HEK293T (cell line): ENCODE data around the gene MTX1.
"Not testable (repeated sequence)": the region's sequence is repeated elsewhere in the genome, so short reads cannot be mapped to it uniquely, and the experiment has no call there.

ENCODE experiments used
- CTCF ChIA-PET: fragments of 350-600 bp; formaldehyde crosslinking; extraction: SDS; loops from one replicate; lab custom pipeline; 2021; ENCODE audit warnings: antibody characterized with exemption, inconsistent platforms; lab: Yijun Ruan, JAX
- POLR2A ChIA-PET: fragments of 350-600 bp; formaldehyde crosslinking; extraction: SDS; loops from one replicate; lab custom pipeline; 2020; ENCODE audit warnings: antibody characterized with exemption, inconsistent platforms; lab: Yijun Ruan, JAX
- DNase-seq: peaks from one replicate; pipeline ENCODE4 v3.0.0; 2012; ENCODE audit warnings: mixed read lengths; ENCODE audit errors: extremely low spot score
- ARNT ChIP-seq: fragments of 450-650 bp; IDR thresholded peaks from 2 replicates; pipeline ENCODE4 v1.6.1; 2017; ENCODE audit warnings: mild to moderate bottlenecking
- BHLHE40 ChIP-seq: fragments of 450-650 bp; IDR thresholded peaks from 2 replicates; pipeline ENCODE4 v1.6.1; 2016; ENCODE audit warnings: mild to moderate bottlenecking, moderate library complexity, borderline replicate concordance
- CTBP1 ChIP-seq: fragments of 450-650 bp; IDR thresholded peaks from 2 replicates; pipeline ENCODE4 v1.6.1; 2016; ENCODE audit warnings: borderline replicate concordance
- ELF4 ChIP-seq: fragments of 450-650 bp; IDR thresholded peaks from 2 replicates; pipeline ENCODE4 v1.6.1; 2017; ENCODE audit warnings: antibody characterized with exemption
- FOXA1 ChIP-seq: fragments of 450-650 bp; IDR thresholded peaks from 2 replicates; pipeline ENCODE4 v1.6.1; 2016; ENCODE audit warnings: mild to moderate bottlenecking
- FOXK2 ChIP-seq: fragments of 450-650 bp; IDR thresholded peaks from 2 replicates; pipeline ENCODE4 v1.6.1; 2016; ENCODE audit warnings: mild to moderate bottlenecking
- FOXM1 ChIP-seq: fragments of 450-650 bp; IDR thresholded peaks from 2 replicates; pipeline ENCODE4 v1.6.1; 2017; ENCODE audit warnings: mild to moderate bottlenecking, borderline replicate concordance
- HDGF ChIP-seq: fragments of 450-650 bp; IDR thresholded peaks from 2 replicates; pipeline ENCODE4 v1.6.1; 2017; ENCODE audit warnings: antibody characterized with exemption, borderline replicate concordance
- L3MBTL2 ChIP-seq: fragments of 450-650 bp; conservative IDR thresholded peaks from 2 replicates; pipeline ENCODE4 v1.6.1; 2016; ENCODE audit warnings: mild to moderate bottlenecking
- LEF1 ChIP-seq: fragments of 450-650 bp; IDR thresholded peaks from 2 replicates; pipeline ENCODE4 v1.6.1; 2017; ENCODE audit warnings: mild to moderate bottlenecking, borderline replicate concordance
- NFRKB ChIP-seq: fragments of 450-650 bp; IDR thresholded peaks from 2 replicates; pipeline ENCODE4 v1.6.1; 2016; ENCODE audit warnings: mild to moderate bottlenecking, moderate library complexity
- SP1 ChIP-seq: fragments of 450-650 bp; IDR thresholded peaks from 2 replicates; pipeline ENCODE4 v1.6.1; 2017
- SUZ12 ChIP-seq: fragments of 450-650 bp; IDR thresholded peaks from 2 replicates; pipeline ENCODE4 v1.6.1; 2016; ENCODE audit warnings: mild to moderate bottlenecking
- TARDBP ChIP-seq: fragments of 450-650 bp; IDR thresholded peaks from 2 replicates; pipeline ENCODE4 v1.6.1; 2016
- ZNF384 ChIP-seq: fragments of 450-650 bp; IDR thresholded peaks from 2 replicates; pipeline ENCODE4 v1.6.1; 2016
- TF ChIP-seq, protein P1 (sequence below): fragments of 450-650 bp; IDR thresholded peaks from 2 replicates; pipeline ENCODE4 v1.6.1; 2016

MTX1 gene

DNA sequence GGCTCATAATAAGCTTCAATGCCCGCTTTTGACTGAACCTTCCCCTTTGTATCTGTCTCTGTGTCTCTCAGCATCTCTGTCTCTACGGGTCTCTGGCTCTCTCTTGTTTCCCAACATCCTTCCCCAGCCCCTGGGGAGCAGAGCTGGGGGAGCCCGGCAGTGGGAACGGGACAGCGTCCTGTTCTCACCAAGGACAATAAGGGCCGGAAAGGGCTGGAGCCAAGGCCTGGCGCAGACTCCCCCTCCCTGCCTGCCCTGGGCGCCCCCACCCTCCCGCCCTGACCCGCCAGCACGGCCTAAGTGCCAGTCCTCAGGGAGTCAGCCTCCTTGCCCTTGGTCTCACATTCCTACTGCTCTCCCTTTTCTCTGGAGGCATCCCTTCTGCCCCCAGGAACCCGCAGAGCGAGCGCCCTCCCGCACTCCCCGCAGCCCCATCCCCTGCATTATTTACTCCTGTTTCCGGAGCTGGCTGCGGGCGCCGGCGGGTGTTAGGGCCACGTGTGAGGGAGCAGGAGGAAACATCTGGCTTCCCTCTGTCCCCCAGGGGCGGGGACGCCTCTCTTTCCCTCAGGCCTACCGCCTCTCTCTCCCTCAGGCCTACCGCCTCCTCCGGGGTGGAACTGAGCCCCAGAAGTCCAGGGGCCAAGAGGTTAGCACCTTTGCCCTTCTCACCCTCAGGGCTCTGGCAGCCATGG lies 41.9 kb upstream of the MTX1 start:
- ChIA-PET POLR2A (interaction anchor here (1.0 to 2.5 kb wide), 6 partner anchors 9 to 82 kb away, joined by 3 to 16 read pairs (median 4); partner anchors contain the start of genes EFNA1 and SLC50A1), CTCF (interaction anchor here (0.5 to 3.9 kb wide), 23 partner anchors 9 to 102 kb away, joined by 3 to 89 read pairs (median 4); no protein-coding TSS in a partner anchor)
- peak; percentile 5 for DNase-seq
- TF ChIP-seq ZNF384 (no peak), HDGF (no peak), FOXM1 (no peak), LEF1 (no peak), SP1 (no peak), FOXA1 (no peak), FOXK2 (no peak), CTBP1 (no peak), L3MBTL2 (no peak), BHLHE40 (no peak)
- TF ChIP-seq, protein P1, sequence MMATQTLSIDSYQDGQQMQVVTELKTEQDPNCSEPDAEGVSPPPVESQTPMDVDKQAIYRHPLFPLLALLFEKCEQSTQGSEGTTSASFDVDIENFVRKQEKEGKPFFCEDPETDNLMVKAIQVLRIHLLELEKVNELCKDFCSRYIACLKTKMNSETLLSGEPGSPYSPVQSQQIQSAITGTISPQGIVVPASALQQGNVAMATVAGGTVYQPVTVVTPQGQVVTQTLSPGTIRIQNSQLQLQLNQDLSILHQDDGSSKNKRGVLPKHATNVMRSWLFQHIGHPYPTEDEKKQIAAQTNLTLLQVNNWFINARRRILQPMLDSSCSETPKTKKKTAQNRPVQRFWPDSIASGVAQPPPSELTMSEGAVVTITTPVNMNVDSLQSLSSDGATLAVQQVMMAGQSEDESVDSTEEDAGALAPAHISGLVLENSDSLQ, result no peak

DNA sequence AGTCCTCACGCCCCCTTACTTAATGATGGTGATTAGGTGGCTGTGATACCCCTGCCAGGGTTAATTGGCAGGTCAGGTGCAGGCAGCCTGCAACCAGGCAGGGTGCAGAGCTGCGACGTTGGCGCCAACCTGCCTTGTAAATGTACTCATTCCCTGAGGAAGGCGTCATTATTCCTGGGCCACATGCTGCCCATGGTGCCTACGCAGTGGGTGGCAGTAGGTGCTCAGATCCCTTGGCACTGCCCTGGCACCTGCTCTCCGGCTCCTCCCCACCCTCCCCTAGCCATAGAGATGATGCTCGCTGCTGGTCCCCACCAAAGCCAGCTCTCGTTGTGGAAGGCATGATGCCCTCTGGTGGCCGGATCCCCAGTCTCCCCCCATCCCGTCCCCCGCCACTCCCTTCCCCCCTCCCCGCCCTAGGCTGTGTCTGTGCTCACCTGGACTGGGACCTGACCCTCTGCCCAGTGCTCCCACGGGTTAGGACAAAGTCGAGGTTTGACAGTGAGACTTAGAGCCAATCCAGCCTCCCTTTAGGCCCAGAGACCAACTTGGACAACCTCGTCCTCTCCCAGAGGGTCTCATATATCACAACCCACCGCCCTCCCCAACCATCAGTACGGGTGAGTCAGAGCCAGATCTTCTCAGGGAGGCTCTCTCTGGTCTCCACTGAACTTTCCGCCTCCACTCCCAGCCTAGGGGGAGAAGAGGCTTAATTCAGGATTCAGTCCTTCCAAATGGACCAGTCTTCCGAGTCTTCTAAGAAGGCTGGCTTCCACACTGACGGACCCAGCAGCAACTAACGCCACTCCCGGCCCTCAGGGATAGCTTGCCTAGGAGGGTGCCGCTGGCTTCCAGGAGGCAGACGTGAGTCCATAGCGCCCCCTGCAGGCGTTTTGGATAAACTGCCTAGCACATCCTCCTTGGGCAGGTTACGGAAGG lies 41.1 kb upstream of the MTX1 start:
- POLR2A ChIA-PET, result interaction anchor here (1.0 to 2.5 kb wide), 10 partner anchors 8 to 77 kb away, joined by 3 to 19 read pairs (median 6); partner anchors contain the start of genes DPM3, EFNA1 and SLC50A1
- TF ChIP-seq CTBP1 (0 out of 2 replicates have a peak, but pooled peaks have one; percentile 14), BHLHE40 (no peak)
- peak; percentile 90 for DNase-seq
- CTCF ChIA-PET, result interaction anchor here (0.5 to 3.9 kb wide), 32 partner anchors 10 to 686 kb away, joined by 3 to 89 read pairs (median 4); partner anchors contain the start of gene ADAM15

DNA sequence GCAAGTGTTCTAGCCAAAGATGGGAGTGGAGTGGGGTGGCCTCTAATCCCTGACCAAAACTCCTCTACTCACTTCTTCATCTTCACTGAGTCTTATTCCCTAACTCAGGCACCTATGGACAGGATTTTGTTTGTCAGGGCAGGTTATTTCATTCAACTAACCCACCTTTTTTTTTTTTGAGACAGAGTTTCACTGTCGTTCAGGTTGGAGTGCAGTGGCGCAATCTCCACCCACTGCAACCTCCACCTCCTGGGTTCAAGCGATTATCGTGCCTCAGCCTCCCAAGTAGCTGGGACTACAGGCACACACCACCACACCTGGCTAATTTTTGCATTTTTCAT lies 40.4 kb upstream of the MTX1 start:
- ChIA-PET CTCF (interaction anchor here (0.5 to 3.9 kb wide), 26 partner anchors 9 to 687 kb away, joined by 3 to 89 read pairs (median 4); partner anchors contain the start of gene ADAM15), POLR2A (interaction anchor here (1.0 to 2.5 kb wide), 9 partner anchors 10 to 77 kb away, joined by 3 to 19 read pairs (median 6); partner anchors contain the start of genes DPM3, EFNA1 and SLC50A1)
- DNase-seq, result not testable (repeated sequence)

DNA sequence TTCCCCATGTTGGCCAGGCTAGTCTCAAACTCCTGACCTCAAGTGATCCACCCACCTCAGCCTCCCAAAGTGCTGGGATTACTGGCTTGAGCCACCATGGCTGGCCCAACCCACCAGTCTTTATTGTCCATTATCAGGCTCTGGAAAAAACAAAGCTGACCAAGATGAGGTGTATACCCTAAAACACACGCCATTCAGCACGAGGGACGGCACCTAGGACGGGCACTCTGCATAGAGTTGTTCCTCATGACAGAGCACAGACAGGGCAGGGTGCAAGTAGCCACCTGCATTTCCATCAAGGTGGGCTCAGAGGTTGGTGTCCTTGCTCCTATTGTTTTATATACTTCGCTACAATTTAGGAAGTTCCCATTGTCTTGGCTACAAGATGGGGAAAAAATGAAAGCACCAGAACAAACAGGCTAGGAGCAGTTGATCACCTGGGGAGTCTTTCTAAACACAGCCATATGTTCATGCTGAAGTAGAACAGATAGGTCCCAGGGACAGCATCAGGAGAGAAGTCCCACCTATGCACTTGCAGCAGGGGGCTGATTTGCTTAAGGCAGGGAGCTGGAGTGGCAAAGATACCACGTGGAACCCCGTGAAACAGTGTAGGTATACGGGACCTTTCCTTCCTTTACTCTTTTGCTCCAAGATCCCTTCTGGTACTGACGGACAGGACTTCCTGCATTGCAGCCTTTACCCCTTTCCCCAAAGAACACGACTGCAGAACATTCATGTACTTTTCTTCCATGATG lies 39.9 kb upstream of the MTX1 start:
- TF ChIP-seq FOXA1 (no peak), ELF4 (no peak), SP1 (no peak), FOXK2 (no peak), HDGF (no peak), ZNF384 (no peak), L3MBTL2 (no peak), CTBP1 (no peak), TARDBP (no peak), ARNT (no peak), NFRKB (no peak), LEF1 (no peak), SUZ12 (no peak)
- TF ChIP-seq, protein P1, result no peak
- ChIA-PET CTCF (interaction anchor here (0.5 to 3.9 kb wide), 23 partner anchors 9 to 123 kb away, joined by 3 to 89 read pairs (median 6); partner anchors contain the start of gene ADAM15), POLR2A (interaction anchor here (1.0 to 2.5 kb wide), 9 partner anchors 11 to 78 kb away, joined by 3 to 19 read pairs (median 5); partner anchors contain the start of genes DPM3 and SLC50A1)
- DNase-seq, result no peak

DNA sequence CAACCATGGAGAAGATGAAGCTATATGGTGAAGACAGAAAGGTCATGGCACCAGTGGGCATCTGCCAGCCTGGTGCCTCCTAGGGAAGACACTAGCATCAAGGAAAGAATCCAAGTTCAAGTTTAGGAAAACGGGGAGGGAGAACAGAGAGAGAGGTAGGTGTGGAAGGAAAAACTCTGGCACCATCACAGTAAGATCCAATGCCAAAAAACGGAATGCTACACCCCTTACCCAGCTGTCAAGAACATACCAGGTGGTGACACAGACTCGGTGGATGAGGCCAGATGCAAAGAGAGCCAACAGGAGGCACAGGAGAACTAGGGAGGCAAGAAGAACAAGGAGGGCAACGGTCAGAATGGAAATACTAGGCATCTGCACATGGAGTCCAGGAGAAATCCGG lies 39.0 kb upstream of the MTX1 start:
- TF ChIP-seq TARDBP (no peak), BHLHE40 (no peak), ARNT (no peak), SP1 (no peak), FOXK2 (no peak), NFRKB (no peak), FOXA1 (no peak)
- TF ChIP-seq, protein P1, result no peak
- no peak for DNase-seq
- ChIA-PET POLR2A (interaction anchor here (1.4 kb wide), 1 partner anchor 24 kb away, joined by 5 read pairs; no protein-coding TSS in a partner anchor), CTCF (interaction anchor here (1.2 to 1.8 kb wide), 3 partner anchors 52 to 84 kb away, joined by 4 to 8 read pairs (median 4); no protein-coding TSS in a partner anchor)
